GM18498 (cell line): Measurements from ENCODE around the gene GALR1.
"Not testable (repeated sequence)": the region's sequence is repeated elsewhere in the genome, so short reads cannot be mapped to it uniquely, and the experiment has no call there.

Experiments
- ATAC-seq: cut with Tn5 transposase; IDR thresholded peaks from one replicate; pipeline ENCODE4 v1.9.1; 2021; ENCODE audit warnings: mild to moderate bottlenecking, moderate library complexity; ENCODE audit not compliant: unreplicated experiment

The GALR1 gene

GRCh38 chr18:77250926-77251729, 1.5 kb downstream of the GALR1 start:
- ATAC-seq = no peak

GRCh38 chr18:77251730-77252050, 2.0 kb downstream of the GALR1 start:
- no peak for ATAC-seq

- no peak for ATAC-seq
These were observed 5.2 kb downstream of the GALR1 start for GRCh38 chr18:77254711-77255405.

- ATAC-seq = no peak
These were observed 5.9 kb downstream of the GALR1 start for GRCh38 chr18:77255426-77256105.

- no peak for ATAC-seq
These were observed 13.2 kb downstream of the GALR1 start for GRCh38 chr18:77262643-77263465.

GRCh38 chr18:77263466-77263763, 13.8 kb downstream of the GALR1 start:
- no peak for ATAC-seq

- no peak for ATAC-seq
These were observed 18.3 kb downstream of the GALR1 start for GRCh38 chr18:77267969-77268368.

- no peak for ATAC-seq
These were observed 18.8 kb downstream of the GALR1 start for GRCh38 chr18:77268456-77268855.

GRCh38 chr18:77271576-77272481, 22.2 kb downstream of the GALR1 start:
- ATAC-seq = no peak

GRCh38 chr18:77290841-77291240, 41.2 kb downstream of the GALR1 start:
- ATAC-seq = not testable (repeated sequence)

- ATAC-seq = no peak
These were observed 48.5 kb downstream of the GALR1 start for GRCh38 chr18:77298172-77298571.

GRCh38 chr18:77299706-77300105, 50.1 kb downstream of the GALR1 start:
- ATAC-seq = no peak

- ATAC-seq = no peak
These were observed 50.9 kb downstream of the GALR1 start for GRCh38 chr18:77300579-77300978.

GRCh38 chr18:77304268-77304667, 54.6 kb downstream of the GALR1 start:
- no peak for ATAC-seq

GRCh38 chr18:77305676-77306075, 56.0 kb downstream of the GALR1 start:
- no peak for ATAC-seq

GRCh38 chr18:77308216-77308615, 58.6 kb downstream of the GALR1 start:
- ATAC-seq = no peak

- ATAC-seq = no peak
These were observed 64.9 kb downstream of the GALR1 start for GRCh38 chr18:77314511-77314910.

- no peak for ATAC-seq
These were observed 65.3 kb downstream of the GALR1 start for GRCh38 chr18:77314952-77315351.

GRCh38 chr18:77316008-77316407, 66.4 kb downstream of the GALR1 start:
- no peak for ATAC-seq

GRCh38 chr18:77316641-77317040, 67.0 kb downstream of the GALR1 start:
- no peak for ATAC-seq
